GM18870 (cell line): ENCODE results near the gene DTYMK.
"Not testable (repeated sequence)": the region's sequence is repeated elsewhere in the genome, so short reads cannot be mapped to it uniquely, and the experiment has no call there.

Source experiments
- ATAC-seq: cut with Tn5 transposase; IDR thresholded peaks from one replicate; pipeline ENCODE4 v1.9.1; 2021; ENCODE audit warnings: moderate library complexity; ENCODE audit not compliant: unreplicated experiment

The DTYMK gene

GRCh38 chr2:241673189-241673663 lies 13.4 kb downstream of the DTYMK start:
- ATAC-seq: no peak

- ATAC-seq: no peak
These were observed 14.1 kb downstream of the DTYMK start for GRCh38 chr2:241672243-241673188.

GRCh38 chr2:241671457-241672240 lies 15.0 kb downstream of the DTYMK start:
- ATAC-seq: no peak

GRCh38 chr2:241670333-241671110 lies 16.1 kb downstream of the DTYMK start:
- ATAC-seq: no peak

GRCh38 chr2:241668839-241669238 lies 17.8 kb downstream of the DTYMK start:
- ATAC-seq: no peak

- ATAC-seq: no peak
These were observed 18.3 kb downstream of the DTYMK start for GRCh38 chr2:241668354-241668753.

- ATAC-seq: no peak
These were observed 19.8 kb downstream of the DTYMK start for GRCh38 chr2:241666627-241667400.

GRCh38 chr2:241665731-241666440 lies 20.7 kb downstream of the DTYMK start:
- ATAC-seq: no peak

GRCh38 chr2:241662731-241663130 lies 23.9 kb downstream of the DTYMK start:
- ATAC-seq: not testable (repeated sequence)

- ATAC-seq: no peak
These were observed 25.9 kb downstream of the DTYMK start for GRCh38 chr2:241660593-241661213.

- no peak for ATAC-seq
These were observed 27.4 kb downstream of the DTYMK start for GRCh38 chr2:241659150-241659739.

GRCh38 chr2:241658296-241658695 lies 28.3 kb downstream of the DTYMK start:
- no peak for ATAC-seq

GRCh38 chr2:241657786-241658254 lies 28.8 kb downstream of the DTYMK start:
- ATAC-seq: no peak

- ATAC-seq: no peak
These were observed 30.3 kb downstream of the DTYMK start for GRCh38 chr2:241656190-241656741.

GRCh38 chr2:241655516-241656189 lies 31.0 kb downstream of the DTYMK start:
- no peak for ATAC-seq

- ATAC-seq: no peak
These were observed 32.1 kb downstream of the DTYMK start for GRCh38 chr2:241654551-241654950.

GRCh38 chr2:241653210-241653750 lies 33.3 kb downstream of the DTYMK start:
- ATAC-seq: no peak
